H9 (cell line): Measurements from ENCODE around the gene TMEM125. TPM values are rescaled to one million over a fixed set of nuclear protein-coding genes. Genes with fewer than 3 reads are reported as not detected.

Experiments
- DNase-seq: peaks from one replicate; pipeline ENCODE4 v3.0.0-alpha.2; 2017
- H2AFZ ChIP-seq: one replicate; pipeline ENCODE4 v1.6.1; 2013; ENCODE audit warnings: mild to moderate bottlenecking, low read length, control low read depth, moderate library complexity
- H2AK5ac ChIP-seq: 2 replicates; pipeline ENCODE4 v1.6.1; 2013; ENCODE audit warnings: low read length, control low read depth, mixed read lengths; ENCODE audit not compliant: insufficient read length
- H2BK120ac ChIP-seq: one replicate; pipeline ENCODE4 v1.6.1; 2013; ENCODE audit warnings: low read depth, mild to moderate bottlenecking, low read length, control low read depth, inconsistent platforms; ENCODE audit not compliant: poor library complexity, severe bottlenecking
- H2BK12ac ChIP-seq: 2 replicates; pipeline ENCODE4 v1.6.1; 2013; ENCODE audit warnings: low read length, control low read depth, mixed read lengths, low read depth; ENCODE audit not compliant: insufficient read length
- H2BK15ac ChIP-seq: 2 replicates; pipeline ENCODE4 v1.6.1; 2013; ENCODE audit warnings: low read depth, low read length, control low read depth
- H2BK20ac ChIP-seq: one replicate; pipeline ENCODE4 v1.6.1; 2013; ENCODE audit warnings: low read depth, mild to moderate bottlenecking, low read length, control low read depth, inconsistent platforms; ENCODE audit not compliant: poor library complexity, severe bottlenecking
- H2BK5ac ChIP-seq: 2 replicates; pipeline ENCODE4 v1.6.1; 2013; ENCODE audit warnings: low read length, control low read depth, mixed read lengths; ENCODE audit not compliant: insufficient read length
- H3K14ac ChIP-seq: 2 replicates; pipeline ENCODE4 v1.6.1; 2013; ENCODE audit warnings: low read length, control low read depth; ENCODE audit not compliant: insufficient read depth
- H3K18ac ChIP-seq: 2 replicates; pipeline ENCODE4 v1.6.1; 2013; ENCODE audit warnings: low read depth, mild to moderate bottlenecking, mixed read lengths, low read length, control low read depth; ENCODE audit not compliant: insufficient read length
- H3K23ac ChIP-seq: 2 replicates; pipeline ENCODE4 v1.6.1; 2013; ENCODE audit warnings: low read length, control low read depth, mixed read lengths, low read depth; ENCODE audit not compliant: insufficient read length
- H3K23me2 ChIP-seq: 2 replicates; pipeline ENCODE4 v1.6.1; 2013; ENCODE audit warnings: low read depth, mild to moderate bottlenecking, mixed read lengths, low read length, control low read depth; ENCODE audit not compliant: insufficient read length, poor library complexity, severe bottlenecking
- H3K27ac ChIP-seq: 2 replicates; pipeline ENCODE4 v1.5.1; 2013; ENCODE audit warnings: low read length, control low read depth, mixed read lengths, low read depth; ENCODE audit not compliant: insufficient read length
- H3K27me3 ChIP-seq: 2 replicates; pipeline ENCODE4 v1.6.1; 2013; ENCODE audit warnings: low read length, control low read depth, inconsistent platforms; ENCODE audit not compliant: insufficient read depth
- H3K4ac ChIP-seq: 2 replicates; pipeline ENCODE4 v1.6.1; 2013; ENCODE audit warnings: low read depth, mild to moderate bottlenecking, control low read depth, inconsistent platforms, low read length, moderate library complexity
- H3K4me1 ChIP-seq: 2 replicates; pipeline ENCODE4 v1.6.1; 2013; ENCODE audit warnings: low read length, control low read depth, inconsistent platforms; ENCODE audit not compliant: insufficient read depth
- H3K4me2 ChIP-seq: 2 replicates; pipeline ENCODE4 v1.6.1; 2013; ENCODE audit warnings: low read length, control low read depth, mixed read lengths; ENCODE audit not compliant: insufficient read length, insufficient read depth
- H3K56ac ChIP-seq: 2 replicates; pipeline ENCODE4 v1.6.1; 2013; ENCODE audit warnings: low read depth, mild to moderate bottlenecking, mixed read lengths, low read length, control low read depth; ENCODE audit not compliant: insufficient read length
- H3K79me1 ChIP-seq: 2 replicates; pipeline ENCODE4 v1.6.1; 2013; ENCODE audit warnings: low read depth, mild to moderate bottlenecking, moderate library complexity, low read length, control low read depth, inconsistent platforms; ENCODE audit not compliant: insufficient read depth, poor library complexity, severe bottlenecking
- H3K79me2 ChIP-seq: 2 replicates; pipeline ENCODE4 v1.6.1; 2013; ENCODE audit warnings: low read length, control low read depth, inconsistent platforms; ENCODE audit not compliant: insufficient read depth
- H3K9ac ChIP-seq: 2 replicates; pipeline ENCODE4 v1.6.1; 2013; ENCODE audit warnings: low read length, control low read depth, mixed read lengths; ENCODE audit not compliant: insufficient read length; ENCODE audit errors: extremely low read depth
- H3K9me3 ChIP-seq: one replicate; pipeline ENCODE4 v1.6.1; 2013; ENCODE audit warnings: low read depth, low read length, inconsistent platforms; ENCODE audit not compliant: control insufficient read depth
- H3T11ph ChIP-seq: one replicate; pipeline ENCODE4 v1.6.1; 2013; ENCODE audit warnings: mild to moderate bottlenecking, low read length, control low read depth, inconsistent platforms
- H4K20me1 ChIP-seq: one replicate; pipeline ENCODE4 v1.6.1; 2013; ENCODE audit not compliant: control insufficient read depth, insufficient read length, insufficient read depth
- H4K5ac ChIP-seq: 2 replicates; pipeline ENCODE4 v1.6.1; 2013; ENCODE audit warnings: low read depth, mild to moderate bottlenecking, mixed read lengths, low read length, control low read depth; ENCODE audit not compliant: insufficient read length
- H4K8ac ChIP-seq: replicated peaks from 2 replicates; pipeline ENCODE4 v1.6.1; 2013; ENCODE audit warnings: low read length, control low read depth, mixed read lengths, low read depth; ENCODE audit not compliant: insufficient read length
- H4K91ac ChIP-seq: 2 replicates; pipeline ENCODE4 v1.6.1; 2013; ENCODE audit warnings: low read depth, mild to moderate bottlenecking, moderate library complexity, mixed read lengths, low read length, control low read depth; ENCODE audit not compliant: insufficient read length
- H3K27ac Mint-ChIP-seq, 3 experiments: 2 replicates in 2 of 3; 3 replicates in 1 of 3; pipeline ENCODE4 v1.8.0; 2020 to 2021; ENCODE audit warnings: mixed read lengths in 3 of 3, mild to moderate bottlenecking in 1 of 3, moderate library complexity in 1 of 3
- H3K27me3 Mint-ChIP-seq: 2 replicates; pipeline ENCODE4 v1.8.0; 2021; ENCODE audit warnings: low read depth, mild to moderate bottlenecking, moderate library complexity, mixed read lengths
- H3K36me3 Mint-ChIP-seq, 3 experiments: 2 replicates in 2 of 3; 3 replicates in 1 of 3; pipeline ENCODE4 v1.8.0; 2020 to 2021; ENCODE audit warnings: low read depth in 3 of 3, mixed read lengths in 3 of 3; ENCODE audit not compliant: insufficient read depth in 1 of 3
- H3K4me1 Mint-ChIP-seq, 2 experiments: 2 replicates each; pipeline ENCODE4 v1.8.0; 2020; ENCODE audit warnings: mixed read lengths in 2 of 2
- H3K4me3 Mint-ChIP-seq, 2 experiments: 2 replicates in 1 of 2; 3 replicates in 1 of 2; pipeline ENCODE4 v1.8.0; 2020 to 2021; ENCODE audit warnings: mild to moderate bottlenecking in 2 of 2, mixed read lengths in 2 of 2, moderate library complexity in 1 of 2
- H3K9me3 Mint-ChIP-seq, 2 experiments: 2 replicates in 1 of 2; 3 replicates in 1 of 2; pipeline ENCODE4 v1.8.0; 2020; ENCODE audit warnings: mild to moderate bottlenecking in 2 of 2, mixed read lengths in 2 of 2, moderate library complexity in 1 of 2
- WGBS: extraction: QIAGEN DNeasy Blood & Tissue Kit; methylation state at CpG from one replicate; pipeline ENCODE4 v1.1.7; 2013; ENCODE audit warnings: missing lambda C conversion rate, low lambda C conversion rate, mixed read lengths; ENCODE audit not compliant: insufficient read length; ENCODE audit errors: extremely low coverage; 5-methylcytosine and 5-hydroxymethylcytosine counted together
- total RNA-seq: library from RNA; stranded (reverse); gene quantifications from 2 replicates; pipeline ENCODE4 v1.2.1, GENCODE V29; 2021
- TF ChIP-seq, protein P1 (sequence below): fragments of 200-600 bp; sonication (generic); conservative IDR thresholded peaks from 3 replicates; pipeline ENCODE4 v1.8.0; 2021; ENCODE audit warnings: antibody characterized with exemption, mild to moderate bottlenecking

TMEM125 gene
- total RNA-seq, 1 experiment from 2014 or later, result 19.6 TPM

DNA sequence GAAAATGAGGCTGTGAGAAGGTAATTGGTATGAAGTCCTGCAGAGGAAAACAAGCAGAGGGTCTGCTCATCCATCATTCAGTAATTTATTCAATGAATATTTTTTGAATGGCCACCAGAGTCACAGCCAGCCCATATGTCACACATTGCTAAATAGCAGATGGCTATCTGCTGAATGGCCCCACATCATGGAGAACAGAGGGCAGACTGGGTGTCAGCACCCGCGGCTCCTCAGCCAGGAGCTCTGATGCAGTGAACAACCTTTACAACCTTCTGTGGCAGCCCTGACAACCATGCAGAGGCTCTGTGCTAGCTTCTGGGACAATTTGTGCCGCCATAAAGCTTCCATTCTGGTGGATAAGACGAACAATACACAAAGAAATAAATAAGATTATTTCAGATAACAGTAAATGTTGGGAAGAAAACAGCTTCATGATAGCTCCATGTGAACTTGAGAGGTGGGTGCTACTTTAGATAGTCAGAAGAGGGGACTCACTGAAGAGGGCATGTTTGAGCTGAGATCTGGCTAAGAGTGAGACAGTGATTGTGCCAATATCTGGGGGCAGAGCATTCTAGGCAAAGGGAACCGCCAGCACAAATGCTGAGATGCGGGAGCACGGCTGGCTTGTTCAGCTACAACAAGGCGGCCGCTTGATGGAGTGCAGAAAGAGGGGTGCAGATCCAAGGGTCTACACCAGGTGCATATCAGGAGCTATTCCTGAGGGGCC is 18.4 kb downstream of the TMEM125 start:
- no peak overlapping the region for H3T11ph ChIP-seq
- no peaks in the 10 kb centered on the region for H4K20me1 ChIP-seq
- no peak overlapping the region for H2BK15ac ChIP-seq
- no peak overlapping the region for H3K27ac ChIP-seq
- H2BK5ac ChIP-seq, result no peak overlapping the region
- no peak overlapping the region for H3K18ac ChIP-seq
- H3K79me1 ChIP-seq, result no peaks in the 10 kb centered on the region
- Mint-ChIP-seq H3K9me3 (no peaks in the 10 kb centered on the region), H3K4me3 (no peak overlapping the region), H3K27ac (no peak overlapping the region), H3K27me3 (peaks cover 3% of the 10 kb centered on the region), H3K4me1 (peaks cover 21 to 27% of the 10 kb centered on the region in 2 experiments), H3K36me3 (no peaks in the 10 kb centered on the region)
- H2AK5ac ChIP-seq, result no peak overlapping the region
- no peak overlapping the region for H2AFZ ChIP-seq
- no peak overlapping the region for H3K4me2 ChIP-seq
- DNase-seq, result no peak
- peaks cover 7% of the 10 kb centered on the region; the same call in 1 of the 2 replicates for H3K4me1 ChIP-seq
- no peak overlapping the region for H3K14ac ChIP-seq
- WGBS, result no CpG with 5 or more reads among the region's 9 CpGs
- no peak overlapping the region for H4K8ac ChIP-seq
- no peak overlapping the region for H3K4ac ChIP-seq
- no peaks in the 10 kb centered on the region for H3K79me2 ChIP-seq
- TF ChIP-seq, protein P1, sequence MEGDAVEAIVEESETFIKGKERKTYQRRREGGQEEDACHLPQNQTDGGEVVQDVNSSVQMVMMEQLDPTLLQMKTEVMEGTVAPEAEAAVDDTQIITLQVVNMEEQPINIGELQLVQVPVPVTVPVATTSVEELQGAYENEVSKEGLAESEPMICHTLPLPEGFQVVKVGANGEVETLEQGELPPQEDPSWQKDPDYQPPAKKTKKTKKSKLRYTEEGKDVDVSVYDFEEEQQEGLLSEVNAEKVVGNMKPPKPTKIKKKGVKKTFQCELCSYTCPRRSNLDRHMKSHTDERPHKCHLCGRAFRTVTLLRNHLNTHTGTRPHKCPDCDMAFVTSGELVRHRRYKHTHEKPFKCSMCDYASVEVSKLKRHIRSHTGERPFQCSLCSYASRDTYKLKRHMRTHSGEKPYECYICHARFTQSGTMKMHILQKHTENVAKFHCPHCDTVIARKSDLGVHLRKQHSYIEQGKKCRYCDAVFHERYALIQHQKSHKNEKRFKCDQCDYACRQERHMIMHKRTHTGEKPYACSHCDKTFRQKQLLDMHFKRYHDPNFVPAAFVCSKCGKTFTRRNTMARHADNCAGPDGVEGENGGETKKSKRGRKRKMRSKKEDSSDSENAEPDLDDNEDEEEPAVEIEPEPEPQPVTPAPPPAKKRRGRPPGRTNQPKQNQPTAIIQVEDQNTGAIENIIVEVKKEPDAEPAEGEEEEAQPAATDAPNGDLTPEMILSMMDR, result no peak
- H4K91ac ChIP-seq, result no peak overlapping the region
- H3K27me3 ChIP-seq, result no peaks in the 10 kb centered on the region
- H3K23me2 ChIP-seq, result peaks cover 3% of the 10 kb centered on the region
- H3K9me3 ChIP-seq, result no peaks in the 10 kb centered on the region
- no peak overlapping the region for H3K23ac ChIP-seq
- H3K56ac ChIP-seq, result no peak overlapping the region
- no peak overlapping the region for H2BK12ac ChIP-seq
- H4K5ac ChIP-seq, result no peak overlapping the region
- H2BK20ac ChIP-seq, result no peak overlapping the region
- no peak overlapping the region for H2BK120ac ChIP-seq
- H3K9ac ChIP-seq, result no peak overlapping the region
